OCI-M2 (cell line): ENCODE results near the gene MRPL4.
A peak's percentile ranks its signal among the peaks of the same experiment; 100 is the strongest.

Source experiments
- DNase-seq: peaks from one replicate; lab custom pipeline; 2025; ENCODE audit not compliant: unreplicated experiment; lab: John Stamatoyannopoulos, UW

The MRPL4 gene

GRCh38 chr19:10286803-10287737 lies 35.1 kb downstream of the MRPL4 start, which contains the start of gene ICAM4:
Gene ICAM4 (plus strand): TSS chr19:10286955. CDS start chr19:10287013, 58 bp downstream.
- DNase-seq, result peak; percentile 99

DNA sequence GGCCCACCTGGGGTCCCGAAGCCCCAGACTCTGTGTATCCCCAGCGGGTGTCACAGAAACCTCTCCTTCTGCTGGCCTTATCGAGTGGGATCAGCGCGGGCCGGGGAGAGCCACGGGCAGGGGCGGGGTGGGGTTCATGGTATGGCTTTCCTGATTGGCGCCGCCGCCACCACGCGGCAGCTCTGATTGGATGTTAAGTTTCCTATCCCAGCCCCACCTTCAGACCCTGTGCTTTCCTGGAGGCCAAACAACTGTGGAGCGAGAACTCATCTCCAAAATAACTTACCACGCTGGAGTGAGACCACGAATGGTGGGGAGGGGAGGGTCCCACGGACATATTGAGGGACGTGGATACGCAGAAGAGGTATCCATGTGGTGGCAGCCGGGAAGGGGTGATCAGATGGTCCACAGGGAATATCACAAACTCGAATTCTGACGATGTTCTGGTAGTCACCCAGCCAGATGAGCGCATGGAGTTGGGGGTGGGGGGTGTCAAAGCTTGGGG lies 36.7 kb downstream of the MRPL4 start:
- DNase-seq, result peak; percentile 99

DNA sequence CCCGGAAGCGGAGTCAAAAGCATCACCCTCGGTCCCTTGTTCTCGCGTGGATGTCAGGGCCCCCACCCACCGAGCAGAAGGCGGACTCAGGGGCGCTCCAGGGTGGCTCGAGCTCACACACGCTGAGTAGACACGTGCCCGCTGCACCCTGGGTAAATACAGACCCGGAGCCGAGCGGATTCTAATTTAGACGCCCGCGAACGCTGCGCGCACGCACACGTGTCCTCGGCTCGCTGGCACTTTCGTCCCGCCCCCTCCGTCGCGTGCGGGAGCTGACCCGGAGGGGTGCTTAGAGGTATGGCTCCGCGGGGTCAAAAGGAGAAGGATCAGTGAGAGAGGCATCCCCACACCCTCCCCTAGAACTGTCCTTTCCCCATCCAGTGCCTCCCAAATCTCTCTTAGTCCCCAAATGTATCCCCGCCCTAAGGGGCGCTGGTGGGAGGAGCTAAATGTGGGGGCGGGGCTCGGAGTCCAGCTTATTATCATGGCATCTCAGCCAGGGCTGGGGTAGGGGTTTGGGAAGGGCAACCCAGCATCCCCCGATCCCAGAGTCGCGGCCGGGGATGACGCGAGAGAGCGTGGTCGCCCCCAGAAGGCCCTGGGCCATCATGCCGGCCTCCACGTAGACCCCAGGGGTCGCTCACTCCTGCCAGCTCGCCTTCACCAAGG lies 37.3 kb downstream of the MRPL4 start:
- DNase-seq, result peak; percentile 100

GRCh38 chr19:10289836-10290356 lies 37.9 kb downstream of the MRPL4 start, which contains the start of gene ICAM5:
Gene ICAM5 (plus strand): TSS chr19:10289952. CDS start chr19:10290044, 92 bp downstream.
- DNase-seq, result no peak

DNA sequence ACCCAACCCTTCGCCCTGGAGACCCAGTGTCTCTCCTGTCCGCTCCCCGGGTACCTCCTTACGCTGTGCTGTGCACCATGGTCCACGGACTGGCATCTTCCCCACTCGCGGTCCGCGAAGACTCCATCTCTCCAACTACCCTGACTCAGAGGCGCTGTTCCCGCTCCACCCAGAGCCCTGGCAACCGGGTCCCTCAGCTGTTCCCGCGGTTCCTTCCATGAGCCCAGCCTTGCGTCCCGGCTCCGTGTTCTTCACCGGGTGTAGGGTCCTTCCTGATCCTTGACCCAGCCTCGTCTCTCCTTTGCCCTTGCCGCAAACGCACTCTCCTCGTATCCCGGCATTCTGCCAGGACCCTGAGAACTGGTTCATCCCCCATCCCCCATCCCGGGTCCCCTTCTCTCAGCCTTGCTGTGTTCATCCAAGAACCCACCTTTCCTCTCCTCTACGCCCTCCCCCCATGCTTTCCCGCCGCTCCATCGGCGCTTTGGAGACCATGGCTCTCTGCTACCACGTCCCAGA lies 38.4 kb downstream of the MRPL4 start:
- DNase-seq, result no peak

- DNase-seq, result peak; percentile 97
Measured at GRCh38 chr19:10290876-10291553, 39.0 kb downstream of the MRPL4 start.

DNA sequence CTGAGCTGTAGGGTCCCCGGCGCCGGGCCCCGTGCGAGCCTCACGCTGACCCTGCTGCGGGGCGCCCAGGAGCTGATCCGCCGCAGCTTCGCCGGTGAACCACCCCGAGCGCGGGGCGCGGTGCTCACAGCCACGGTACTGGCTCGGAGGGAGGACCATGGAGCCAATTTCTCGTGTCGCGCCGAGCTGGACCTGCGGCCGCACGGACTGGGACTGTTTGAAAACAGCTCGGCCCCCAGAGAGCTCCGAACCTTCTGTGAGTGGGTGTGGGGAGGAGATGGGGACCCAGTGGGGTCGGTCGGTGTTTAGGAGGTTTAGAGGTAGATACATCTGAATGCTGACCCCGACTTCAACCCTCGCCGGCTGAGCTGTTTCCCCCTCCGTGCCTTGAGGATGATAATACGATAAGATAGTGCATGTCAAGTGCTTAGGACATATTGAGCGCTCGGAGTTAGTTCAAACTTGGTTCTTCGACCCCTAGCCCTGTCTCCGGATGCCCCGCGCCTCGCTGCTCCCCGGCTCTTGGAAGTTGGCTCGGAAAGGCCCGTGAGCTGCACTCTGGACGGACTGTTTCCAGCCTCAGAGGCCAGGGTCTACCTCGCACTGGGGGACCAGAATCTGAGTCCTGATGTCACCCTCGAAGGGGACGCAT lies 39.7 kb downstream of the MRPL4 start:
- DNase-seq, result no peak

GRCh38 chr19:10292206-10292788 lies 40.3 kb downstream of the MRPL4 start:
- no peak for DNase-seq

- no peak for DNase-seq
Measured at GRCh38 chr19:10292789-10293636, 41.0 kb downstream of the MRPL4 start.

- no peak for DNase-seq
Measured at GRCh38 chr19:10293637-10294367, 41.8 kb downstream of the MRPL4 start.

- no peak for DNase-seq
Measured at GRCh38 chr19:10294368-10294697, 42.3 kb downstream of the MRPL4 start.

DNA sequence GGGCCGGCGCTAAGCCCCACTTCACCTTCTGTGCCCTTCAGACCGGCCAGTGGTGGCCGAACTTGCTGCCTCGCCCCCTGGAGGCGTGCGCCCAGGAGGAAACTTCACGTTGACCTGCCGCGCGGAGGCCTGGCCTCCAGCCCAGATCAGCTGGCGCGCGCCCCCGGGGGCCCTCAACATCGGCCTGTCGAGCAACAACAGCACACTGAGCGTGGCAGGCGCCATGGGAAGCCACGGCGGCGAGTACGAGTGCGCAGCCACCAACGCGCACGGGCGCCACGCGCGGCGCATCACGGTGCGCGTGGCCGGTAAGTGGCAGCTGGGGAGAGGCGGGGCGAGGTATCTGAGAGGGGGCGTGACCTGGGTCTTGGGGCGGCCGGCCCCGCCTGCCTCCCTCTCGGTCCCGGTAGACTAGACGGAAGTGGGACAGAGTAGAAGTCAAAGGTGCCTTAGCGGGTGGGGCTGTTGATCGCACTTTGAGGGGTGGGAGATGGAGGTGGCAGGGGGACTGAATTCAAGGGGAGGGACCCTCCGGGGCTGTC lies 43.4 kb downstream of the MRPL4 start:
- no peak for DNase-seq

- no peak for DNase-seq
Measured at GRCh38 chr19:10295847-10296591, 44.0 kb downstream of the MRPL4 start.

DNA sequence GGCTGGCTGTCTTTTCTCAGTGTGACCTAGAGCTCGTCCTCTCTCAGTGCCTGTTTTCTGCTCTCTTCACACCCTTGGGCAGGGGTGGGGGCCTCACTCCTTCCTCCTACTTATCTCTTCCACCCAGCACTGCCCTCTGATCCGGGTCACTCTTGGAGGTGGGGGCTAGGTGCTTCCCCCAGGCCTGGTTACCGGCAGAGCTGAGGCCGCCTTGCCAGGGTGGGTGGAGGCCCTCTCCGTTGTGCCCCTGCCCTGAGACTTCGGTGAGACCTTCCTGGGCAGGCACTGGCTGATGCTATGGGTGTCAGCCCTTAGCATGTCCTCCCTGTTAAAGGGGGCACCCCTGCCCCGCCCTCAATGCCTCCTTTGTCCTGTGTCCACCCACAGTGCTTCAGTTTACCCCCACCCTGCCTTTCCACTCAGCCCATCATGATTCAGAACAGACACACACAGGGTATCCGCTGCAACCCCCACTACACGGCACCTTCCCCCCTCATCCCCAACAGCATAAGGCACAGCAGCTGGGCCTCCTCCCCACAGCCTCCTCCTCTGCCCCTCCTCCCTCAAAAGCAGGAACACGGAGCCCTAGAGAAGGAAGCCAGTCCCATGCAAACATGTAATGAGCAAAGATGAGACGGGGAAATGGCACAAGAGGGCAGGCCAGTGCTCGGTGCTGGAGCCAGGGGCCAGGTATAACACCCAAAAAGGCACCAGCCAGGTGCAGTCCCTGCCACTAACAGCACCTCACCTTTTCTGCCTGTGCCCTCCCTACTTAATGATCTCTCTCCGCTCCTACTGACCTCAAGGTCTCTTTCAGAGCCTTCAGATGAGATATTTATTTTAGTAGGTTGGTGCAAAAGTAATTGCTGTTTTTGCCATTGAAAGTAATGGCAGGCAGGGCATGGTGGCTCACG lies 47.8 kb downstream of the MRPL4 start:
- peak; percentile 100 for DNase-seq

- no peak for DNase-seq
Measured at GRCh38 chr19:10305139-10305806, 53.3 kb downstream of the MRPL4 start.

DNA sequence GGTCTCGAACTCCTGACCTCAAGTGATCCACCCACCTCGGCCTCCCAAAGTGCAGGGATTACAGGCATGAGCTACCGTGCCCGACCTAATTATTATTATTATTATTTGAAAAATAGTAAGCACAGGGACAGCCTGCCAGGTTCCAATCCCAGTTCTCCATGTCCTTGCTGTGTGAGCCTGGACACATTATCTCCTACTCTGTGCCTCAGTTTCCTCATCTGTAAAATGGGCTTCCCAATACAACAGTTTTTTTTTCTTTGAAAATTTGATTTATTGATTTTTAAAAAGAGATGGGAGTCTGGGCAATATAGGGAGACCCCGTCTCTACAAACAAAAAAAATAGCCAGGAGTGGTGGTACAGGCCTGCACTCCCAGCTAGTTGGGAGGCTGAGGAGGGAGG lies 54.3 kb downstream of the MRPL4 start:
- DNase-seq, result no peak
